Panc1 (cell line): ENCODE results near the gene LNX1. TPM values are rescaled to one million over a fixed set of nuclear protein-coding genes. Genes with fewer than 3 reads are reported as not detected.
"Not testable (repeated sequence)": the region's sequence is repeated elsewhere in the genome, so short reads cannot be mapped to it uniquely, and the experiment has no call there.

Experiments
- ATAC-seq: fragments of 200-7000 bp; cut with Tn5 transposase; 2 replicates; pipeline ENCODE4 v1.9.1; 2020; ENCODE audit warnings: mild to moderate bottlenecking, moderate library complexity
- BruUV-seq: library from RNA; stranded (reverse); fragments of 400-500 nt; replicated peaks from 2 replicates; lab custom pipeline; 2021; lab: Mats Ljungman, UMichigan
- CTCF ChIA-PET: fragments of 300-600 bp; sonication (Branson Sonifier 250); formaldehyde crosslinking; loops from one replicate; lab custom pipeline; 2022; ENCODE audit warnings: antibody characterized with exemption; lab: Charles Lee
- POLR2A ChIA-PET: fragments of 300-600 bp; sonication (Branson Sonifier 250); formaldehyde crosslinking; loops from one replicate; lab custom pipeline; 2022; ENCODE audit warnings: antibody characterized with exemption; lab: Charles Lee
- DNase-seq: peaks from one replicate; pipeline ENCODE4 v3.0.0-alpha.2; 2010; ENCODE audit warnings: low read depth, low spot score
- H3K27ac ChIP-seq: 2 replicates; pipeline ENCODE4 v1.5.1; 2011; ENCODE audit warnings: mild to moderate bottlenecking, low read length, inconsistent platforms
- H3K27me3 ChIP-seq: fragments of 200-500 bp; sonication (Bioruptor generic); 2 replicates; pipeline ENCODE4 v1.6.0; 2014; ENCODE audit warnings: low read length, inconsistent platforms; ENCODE audit not compliant: control insufficient read depth, insufficient read depth
- H3K36me3 ChIP-seq: fragments of 200-500 bp; sonication (Bioruptor generic); 2 replicates; pipeline ENCODE4 v1.5.1; 2014; ENCODE audit warnings: inconsistent platforms, mild to moderate bottlenecking, low read length, moderate library complexity; ENCODE audit not compliant: control insufficient read depth, insufficient read depth
- H3K4me1 ChIP-seq: 2 replicates; pipeline ENCODE4 v1.5.1; 2011; ENCODE audit warnings: inconsistent platforms, mild to moderate bottlenecking, low read length, moderate library complexity; ENCODE audit not compliant: control insufficient read depth, insufficient read depth
- H3K4me3 ChIP-seq, 2 experiments: 2 replicates each; pipeline ENCODE4 v1.5.1; 2011 to 2012; ENCODE audit warnings: low read depth in 2 of 2, low read length in 2 of 2, mild to moderate bottlenecking in 2 of 2, inconsistent platforms in 1 of 2, moderate library complexity in 1 of 2
- H3K9me3 ChIP-seq: fragments of 200-500 bp; sonication (Bioruptor generic); 2 replicates; pipeline ENCODE4 v1.5.1; 2014; ENCODE audit warnings: low read depth, mild to moderate bottlenecking, inconsistent platforms, low read length, moderate library complexity; ENCODE audit not compliant: control insufficient read depth, insufficient read depth
- CTCF ChIP-seq: fragments of 450-650 bp; IDR thresholded peaks from 2 replicates; pipeline ENCODE4 v1.5.1; 2017; ENCODE audit warnings: mild to moderate bottlenecking
- in situ Hi-C: cut with HindIII; loops from 2 replicates; pipeline ENCODE4 v1.10.0; 2016; ENCODE audit warnings: low sequenced_read_pairs, low pct_unique_long_range_greater_than_20kb
- intact Hi-C: fragments of 100-400 bp; cut with micrococcal nuclease; formaldehyde crosslinking; loops from one replicate; pipeline ENCODE4 v1.10.0; 2022; ENCODE audit not compliant: unreplicated experiment
- total RNA-seq: library from RNA; stranded (reverse); gene quantifications from one replicate; pipeline ENCODE4 v1.2.1, GENCODE V29; 2021; ENCODE audit not compliant: unreplicated experiment

The LNX1 gene
- total RNA-seq, 1 experiment from 2014 or later, result 0.18 TPM

- no peak for ATAC-seq
- TF ChIP-seq CTCF, result no peak
- H3K36me3 ChIP-seq, result no peaks in the 10 kb centered on the region; the same call in 1 of the 2 replicates
- ChIA-PET CTCF (no interaction called here), POLR2A (no interaction called here)
- H3K27me3 ChIP-seq, result no peaks in the 10 kb centered on the region
- no peak for DNase-seq
- intact Hi-C loops, result no loop called here
- BruUV-seq, result no TSS peak
- in situ Hi-C loops, result no loop called here
- H3K4me3 ChIP-seq, result no peak overlapping the region
- no peak overlapping the region for H3K27ac ChIP-seq
- H3K9me3 ChIP-seq, result no peaks in the 10 kb centered on the region
- H3K4me1 ChIP-seq, result no peaks in the 10 kb centered on the region
These were observed 172.1 kb downstream of the LNX1 start for GRCh38 chr4:53419208-53419607.

- POLR2A ChIA-PET, H3K27me3 ChIP-seq, BruUV-seq, H3K27ac ChIP-seq, intact Hi-C loops, DNase-seq, CTCF ChIA-PET, H3K4me3 ChIP-seq, ATAC-seq, H3K36me3 ChIP-seq, H3K9me3 ChIP-seq, H3K4me1 ChIP-seq, in situ Hi-C loops: not testable (repeated sequence)
These were observed 181.8 kb downstream of the LNX1 start for GRCh38 chr4:53409479-53409878.

Other genes starting within 250 kb of the LNX1 start
- gene SCFD2, start 225.4 kb downstream of the LNX1 start, total RNA-seq, result 7.4 TPM
- 35.5 TPM for gene FIP1L1, start 213.8 kb downstream of the LNX1 start, total RNA-seq